ENCODE data around the gene YTHDF1. TPM values are rescaled to one million over a fixed set of nuclear protein-coding genes. Genes with fewer than 3 reads are reported as not detected.

Gene YTHDF1
- total RNA-seq, 1 experiment from 2014 or later: 85.4 TPM

DNA sequence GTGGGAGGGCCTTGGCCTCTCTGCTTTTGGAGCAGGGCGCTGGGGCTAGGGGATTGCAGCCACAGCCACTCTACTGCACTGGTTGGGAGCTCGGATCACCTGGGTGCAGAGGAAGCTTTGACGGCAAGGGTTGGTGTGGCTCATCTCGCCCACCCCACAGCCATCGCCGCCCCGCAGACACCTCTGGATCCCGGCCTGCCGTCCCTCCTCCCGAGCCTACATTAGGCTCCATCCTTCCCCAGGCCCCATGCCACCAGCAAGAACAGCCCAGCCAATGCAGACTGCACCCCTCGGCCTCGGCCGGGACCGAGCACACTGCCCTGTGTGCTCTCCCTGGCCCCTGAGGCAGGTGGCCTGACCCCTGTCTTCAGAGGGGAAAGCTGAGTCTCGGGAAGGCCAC lies 44.6 kb upstream of the YTHDF1 start:
- no peaks in the 10 kb centered on the region for H3K79me2 ChIP-seq (ENCODE audit: insufficient read depth, low read length)
- H3K14ac ChIP-seq (ENCODE audit: insufficient read depth, low read length): no peak overlapping the region; the same call in 1 of the 2 replicates
- H3K4me1 ChIP-seq (ENCODE audit: insufficient read depth, low read length): no peaks in the 10 kb centered on the region; the same call in 1 of the 2 replicates
- H2AFZ ChIP-seq (ENCODE audit: low read length): no peak overlapping the region
- no peak for DNase-seq
- H3K18ac ChIP-seq (ENCODE audit: insufficient read length, low read depth, low read length): no peak overlapping the region
- H3K23ac ChIP-seq (ENCODE audit: insufficient read length, low read depth, low read length): no peak overlapping the region
- H2BK20ac ChIP-seq (ENCODE audit: low read depth, low read length, poor library complexity, severe bottlenecking): no peak overlapping the region
- H3K9me3 Mint-ChIP-seq: no peaks in the 10 kb centered on the region; a peak in 1 of 5 replicates
- H4K20me1 ChIP-seq (ENCODE audit: control insufficient read depth, insufficient read depth, insufficient read length): no peaks in the 10 kb centered on the region
- H2BK120ac ChIP-seq (ENCODE audit: low read depth, low read length, poor library complexity, severe bottlenecking): no peak overlapping the region
- H3K56ac ChIP-seq (ENCODE audit: insufficient read length, low read depth, low read length): no peak overlapping the region
- TF ChIP-seq, protein P1, sequence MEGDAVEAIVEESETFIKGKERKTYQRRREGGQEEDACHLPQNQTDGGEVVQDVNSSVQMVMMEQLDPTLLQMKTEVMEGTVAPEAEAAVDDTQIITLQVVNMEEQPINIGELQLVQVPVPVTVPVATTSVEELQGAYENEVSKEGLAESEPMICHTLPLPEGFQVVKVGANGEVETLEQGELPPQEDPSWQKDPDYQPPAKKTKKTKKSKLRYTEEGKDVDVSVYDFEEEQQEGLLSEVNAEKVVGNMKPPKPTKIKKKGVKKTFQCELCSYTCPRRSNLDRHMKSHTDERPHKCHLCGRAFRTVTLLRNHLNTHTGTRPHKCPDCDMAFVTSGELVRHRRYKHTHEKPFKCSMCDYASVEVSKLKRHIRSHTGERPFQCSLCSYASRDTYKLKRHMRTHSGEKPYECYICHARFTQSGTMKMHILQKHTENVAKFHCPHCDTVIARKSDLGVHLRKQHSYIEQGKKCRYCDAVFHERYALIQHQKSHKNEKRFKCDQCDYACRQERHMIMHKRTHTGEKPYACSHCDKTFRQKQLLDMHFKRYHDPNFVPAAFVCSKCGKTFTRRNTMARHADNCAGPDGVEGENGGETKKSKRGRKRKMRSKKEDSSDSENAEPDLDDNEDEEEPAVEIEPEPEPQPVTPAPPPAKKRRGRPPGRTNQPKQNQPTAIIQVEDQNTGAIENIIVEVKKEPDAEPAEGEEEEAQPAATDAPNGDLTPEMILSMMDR (conservative IDR thresholded peaks at IDR 0.05): no peak
- peaks cover 29% of the 10 kb centered on the region for H3K27me3 Mint-ChIP-seq (ENCODE audit: low read depth)
- no peak overlapping the region for H2BK5ac ChIP-seq (ENCODE audit: insufficient read length, low read length)
- H3K4ac ChIP-seq (ENCODE audit: low read depth, low read length): no peak overlapping the region
- no peak overlapping the region for H4K8ac ChIP-seq (replicated peaks; ENCODE audit: insufficient read length, low read depth, low read length)
- no peaks in the 10 kb centered on the region for H3K23me2 ChIP-seq (ENCODE audit: insufficient read length, low read depth, low read length, poor library complexity, severe bottlenecking)
- H3K36me3 Mint-ChIP-seq (ENCODE audit: insufficient read depth in 1 of 3, low read depth in 3 of 3): no peaks in the 10 kb centered on the region
- no peak overlapping the region for H3K4me3 Mint-ChIP-seq
- H3K27ac Mint-ChIP-seq: no peak overlapping the region
- no peaks in the 10 kb centered on the region for H3K79me1 ChIP-seq (ENCODE audit: insufficient read depth, low read depth, low read length, poor library complexity, severe bottlenecking)
- no peak overlapping the region for H2AK5ac ChIP-seq (ENCODE audit: insufficient read length, low read length)
- no peaks in the 10 kb centered on the region; the same call in 1 of the 2 replicates for H3K27me3 ChIP-seq (ENCODE audit: insufficient read depth, low read length)
- H3K27ac ChIP-seq (ENCODE audit: insufficient read length, low read depth, low read length): no peak overlapping the region
- no peak overlapping the region for H4K91ac ChIP-seq (ENCODE audit: insufficient read length, low read depth, low read length)
- no peak overlapping the region for H2BK15ac ChIP-seq (ENCODE audit: low read depth, low read length)
- H3K9me3 ChIP-seq (ENCODE audit: control insufficient read depth, low read depth, low read length): no peaks in the 10 kb centered on the region
- H3K9ac ChIP-seq (ENCODE audit: extremely low read depth, insufficient read length, low read length): no peak overlapping the region
- H2BK12ac ChIP-seq (ENCODE audit: insufficient read length, low read depth, low read length): no peak overlapping the region
- no peak overlapping the region for H4K5ac ChIP-seq (ENCODE audit: insufficient read length, low read depth, low read length)
- H3K4me2 ChIP-seq (ENCODE audit: insufficient read depth, insufficient read length, low read length): no peak overlapping the region
- whole genome bisulfite sequencing (ENCODE audit: extremely low coverage, insufficient read length, low lambda C conversion rate): no CpG with 5 or more reads among the region's 15 CpGs
- no peak overlapping the region for H3T11ph ChIP-seq (ENCODE audit: low read length)
- H3K4me1 Mint-ChIP-seq: peaks cover 13 to 27% of the 10 kb centered on the region in 2 experiments
